ENCODE measurements around the gene PAQR8.

DNA sequence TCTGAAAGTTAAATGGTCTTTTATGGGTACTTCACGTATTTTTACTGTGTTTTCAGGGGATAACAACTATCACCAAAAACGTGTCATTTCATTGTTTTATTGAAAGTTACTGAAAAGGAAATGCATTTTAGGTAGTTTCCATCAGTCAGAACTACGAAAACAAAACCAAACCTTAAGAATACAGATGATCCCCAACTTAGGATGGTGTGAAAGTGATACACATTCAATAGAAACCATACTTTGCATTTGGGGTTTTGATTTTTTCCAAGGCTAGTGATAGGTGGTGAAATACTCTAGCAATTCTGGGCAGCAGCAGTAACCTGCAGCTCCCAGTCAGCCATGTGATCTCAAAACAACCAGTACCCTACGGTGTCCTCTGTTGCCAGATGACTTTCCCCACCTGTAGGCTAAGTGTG lies 32.3 kb downstream of the PAQR8 start:
- TF ChIP-seq, protein P1, sequence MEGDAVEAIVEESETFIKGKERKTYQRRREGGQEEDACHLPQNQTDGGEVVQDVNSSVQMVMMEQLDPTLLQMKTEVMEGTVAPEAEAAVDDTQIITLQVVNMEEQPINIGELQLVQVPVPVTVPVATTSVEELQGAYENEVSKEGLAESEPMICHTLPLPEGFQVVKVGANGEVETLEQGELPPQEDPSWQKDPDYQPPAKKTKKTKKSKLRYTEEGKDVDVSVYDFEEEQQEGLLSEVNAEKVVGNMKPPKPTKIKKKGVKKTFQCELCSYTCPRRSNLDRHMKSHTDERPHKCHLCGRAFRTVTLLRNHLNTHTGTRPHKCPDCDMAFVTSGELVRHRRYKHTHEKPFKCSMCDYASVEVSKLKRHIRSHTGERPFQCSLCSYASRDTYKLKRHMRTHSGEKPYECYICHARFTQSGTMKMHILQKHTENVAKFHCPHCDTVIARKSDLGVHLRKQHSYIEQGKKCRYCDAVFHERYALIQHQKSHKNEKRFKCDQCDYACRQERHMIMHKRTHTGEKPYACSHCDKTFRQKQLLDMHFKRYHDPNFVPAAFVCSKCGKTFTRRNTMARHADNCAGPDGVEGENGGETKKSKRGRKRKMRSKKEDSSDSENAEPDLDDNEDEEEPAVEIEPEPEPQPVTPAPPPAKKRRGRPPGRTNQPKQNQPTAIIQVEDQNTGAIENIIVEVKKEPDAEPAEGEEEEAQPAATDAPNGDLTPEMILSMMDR (IDR thresholded peaks at IDR 0.05; ENCODE audit: low read depth, low read length), result no peak
- TF ChIP-seq EZH2phosphoT487 (IDR thresholded peaks at IDR 0.05; ENCODE audit: low read depth), result no peak
